HFFc6 (cell line): Measurements from ENCODE around the gene NPPC. TPM values are rescaled to one million over a fixed set of nuclear protein-coding genes. Genes with fewer than 3 reads are reported as not detected.
"Not testable (repeated sequence)": the region's sequence is repeated elsewhere in the genome, so short reads cannot be mapped to it uniquely, and the experiment has no call there.

Experiments
- DNase-seq: peaks from one replicate; pipeline ENCODE4 v3.0.0-alpha.2; 2018
- H3K27ac Mint-ChIP-seq: 2 replicates; pipeline ENCODE4 v1.8.0; 2020; ENCODE audit warnings: mild to moderate bottlenecking, mixed read lengths
- H3K27me3 Mint-ChIP-seq: 2 replicates; pipeline ENCODE4 v1.8.0; 2021; ENCODE audit warnings: mild to moderate bottlenecking, moderate library complexity, mixed read lengths; ENCODE audit not compliant: insufficient read depth
- H3K36me3 Mint-ChIP-seq: 2 replicates; pipeline ENCODE4 v1.8.0; 2021; ENCODE audit warnings: low read depth, mixed read lengths
- H3K4me1 Mint-ChIP-seq: 2 replicates; pipeline ENCODE4 v1.8.0; 2020; ENCODE audit warnings: low read depth, mixed read lengths
- H3K4me3 Mint-ChIP-seq: 2 replicates; pipeline ENCODE4 v1.8.0; 2020; ENCODE audit warnings: mild to moderate bottlenecking, moderate library complexity, mixed read lengths
- H3K9me3 Mint-ChIP-seq: 2 replicates; pipeline ENCODE4 v1.8.0; 2020; ENCODE audit warnings: mild to moderate bottlenecking, mixed read lengths
- total RNA-seq, 6 experiments: library from RNA; stranded (reverse); fragmentation: NEBNext Ultra II Directional; extraction: Animal tissue kit (Norgen Biotek cat#: 25700); gene quantifications; 2 replicates in 1 of 6; 3 replicates in 5 of 6; pipeline ENCODE4 v1.2.3, GENCODE V29; 2021
- TF ChIP-seq, protein P1 (sequence below): fragments of 200-600 bp; sonication (generic); IDR thresholded peaks from 2 replicates; pipeline ENCODE4 v1.5.0; 2021; ENCODE audit warnings: antibody characterized with exemption, mild to moderate bottlenecking

The NPPC gene
- total RNA-seq, 6 experiments from 2014 or later: not detected

DNA sequence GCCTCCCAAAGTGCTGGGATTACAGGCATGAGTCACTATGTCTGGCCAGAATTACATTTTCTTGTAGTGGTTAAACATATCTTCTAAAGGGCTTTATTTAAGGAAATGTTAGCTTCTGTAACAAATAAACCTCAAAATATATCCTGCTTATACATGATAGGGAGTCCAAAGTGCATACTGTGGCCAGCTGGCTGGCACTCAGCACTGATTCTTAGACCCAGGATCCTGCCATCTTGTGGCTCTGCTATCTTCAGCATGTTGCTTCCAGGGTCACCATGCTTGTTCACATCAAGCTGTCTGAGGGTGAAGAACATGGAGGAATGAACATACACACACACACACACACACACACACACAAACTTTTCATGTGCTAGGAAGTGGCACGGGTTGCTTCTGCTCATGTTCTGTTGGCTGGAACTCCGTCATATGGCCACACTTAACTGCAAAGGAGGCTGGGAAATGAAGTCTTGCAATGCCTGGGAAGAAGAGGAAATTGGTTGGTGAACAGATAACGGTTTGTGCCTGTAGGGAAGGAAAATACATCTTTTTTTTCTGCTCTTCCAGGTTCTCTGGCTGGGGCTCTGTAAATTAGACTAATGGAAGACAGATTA is 40.0 kb downstream of the NPPC start:
- H3K4me3 Mint-ChIP-seq: no peak overlapping the region
- H3K36me3 Mint-ChIP-seq: no peaks in the 10 kb centered on the region
- peaks cover 48% of the 10 kb centered on the region for H3K27me3 Mint-ChIP-seq
- DNase-seq: no peak
- H3K4me1 Mint-ChIP-seq: peaks cover 10% of the 10 kb centered on the region
- H3K27ac Mint-ChIP-seq: no peak overlapping the region
- TF ChIP-seq, protein P1, sequence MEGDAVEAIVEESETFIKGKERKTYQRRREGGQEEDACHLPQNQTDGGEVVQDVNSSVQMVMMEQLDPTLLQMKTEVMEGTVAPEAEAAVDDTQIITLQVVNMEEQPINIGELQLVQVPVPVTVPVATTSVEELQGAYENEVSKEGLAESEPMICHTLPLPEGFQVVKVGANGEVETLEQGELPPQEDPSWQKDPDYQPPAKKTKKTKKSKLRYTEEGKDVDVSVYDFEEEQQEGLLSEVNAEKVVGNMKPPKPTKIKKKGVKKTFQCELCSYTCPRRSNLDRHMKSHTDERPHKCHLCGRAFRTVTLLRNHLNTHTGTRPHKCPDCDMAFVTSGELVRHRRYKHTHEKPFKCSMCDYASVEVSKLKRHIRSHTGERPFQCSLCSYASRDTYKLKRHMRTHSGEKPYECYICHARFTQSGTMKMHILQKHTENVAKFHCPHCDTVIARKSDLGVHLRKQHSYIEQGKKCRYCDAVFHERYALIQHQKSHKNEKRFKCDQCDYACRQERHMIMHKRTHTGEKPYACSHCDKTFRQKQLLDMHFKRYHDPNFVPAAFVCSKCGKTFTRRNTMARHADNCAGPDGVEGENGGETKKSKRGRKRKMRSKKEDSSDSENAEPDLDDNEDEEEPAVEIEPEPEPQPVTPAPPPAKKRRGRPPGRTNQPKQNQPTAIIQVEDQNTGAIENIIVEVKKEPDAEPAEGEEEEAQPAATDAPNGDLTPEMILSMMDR: no peak
- no peaks in the 10 kb centered on the region; the same call in 1 of the 2 replicates for H3K9me3 Mint-ChIP-seq

DNA sequence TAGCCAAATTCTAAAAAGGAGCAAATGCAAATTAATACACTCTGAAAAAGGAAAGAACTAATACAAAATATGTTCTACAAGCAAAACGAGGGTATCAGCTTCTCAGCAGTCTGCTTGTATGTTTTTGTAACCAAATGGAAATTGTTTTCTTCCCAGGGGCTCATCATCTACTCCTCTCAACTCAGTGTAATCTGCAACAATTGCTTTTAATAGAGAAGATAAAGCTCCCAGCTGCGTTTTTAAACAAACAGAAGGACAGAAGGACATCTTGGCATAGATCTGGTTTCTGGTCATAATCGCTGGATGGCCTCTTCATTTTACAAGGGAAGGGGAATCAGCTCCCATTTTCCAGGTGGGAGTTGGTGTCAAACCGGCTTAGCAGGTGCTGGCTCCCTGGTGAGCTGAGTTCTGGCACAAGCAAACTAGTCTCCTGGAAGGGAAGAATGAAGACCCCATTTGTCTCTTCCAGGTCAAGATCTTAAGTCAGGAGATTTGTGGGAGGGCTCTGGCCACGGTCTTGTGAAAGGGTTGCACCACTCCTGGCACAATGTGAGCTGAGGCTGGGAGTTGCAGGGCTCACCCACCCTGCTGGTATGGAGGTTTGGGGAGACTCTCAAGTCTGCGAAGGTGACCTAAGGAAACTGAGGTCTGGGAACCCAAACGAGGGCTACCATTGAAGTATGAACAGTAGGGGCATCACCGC is 41.6 kb downstream of the NPPC start:
- H3K27me3 Mint-ChIP-seq: peaks cover 48% of the 10 kb centered on the region
- H3K4me3 Mint-ChIP-seq: no peak overlapping the region
- no peak for DNase-seq
- H3K27ac Mint-ChIP-seq: no peak overlapping the region
- TF ChIP-seq, protein P1: no peak
- H3K36me3 Mint-ChIP-seq: no peaks in the 10 kb centered on the region
- H3K4me1 Mint-ChIP-seq: peaks cover 10% of the 10 kb centered on the region
- H3K9me3 Mint-ChIP-seq: no peaks in the 10 kb centered on the region; the same call in 1 of the 2 replicates

DNA sequence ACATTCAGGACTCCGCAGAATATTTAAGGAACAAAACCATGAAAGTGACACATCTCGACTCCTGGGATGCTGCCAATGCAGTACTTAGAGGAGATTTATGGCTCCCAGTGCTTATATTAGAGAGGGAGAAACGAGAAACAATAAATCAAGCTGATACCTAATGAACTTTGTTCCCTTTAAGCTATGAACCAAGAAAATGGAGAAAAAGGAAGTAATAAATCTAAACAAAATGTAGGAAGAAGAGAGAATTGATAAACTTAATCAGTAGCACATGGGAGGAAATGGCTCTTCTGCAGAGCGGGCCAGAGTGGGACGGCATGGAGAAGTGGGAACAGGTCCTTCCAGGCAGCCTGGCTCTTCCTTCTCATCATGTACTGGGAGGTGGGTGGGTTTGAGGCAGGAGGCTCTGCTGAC is 42.7 kb downstream of the NPPC start:
- Mint-ChIP-seq H3K4me1 (peaks cover 10% of the 10 kb centered on the region), H3K9me3 (no peaks in the 10 kb centered on the region; the same call in 1 of the 2 replicates), H3K27me3 (peaks cover 44% of the 10 kb centered on the region), H3K27ac (no peak overlapping the region), H3K4me3 (no peak overlapping the region), H3K36me3 (no peaks in the 10 kb centered on the region)
- peak; percentile 21 for DNase-seq
- TF ChIP-seq, protein P1: no peak

DNA sequence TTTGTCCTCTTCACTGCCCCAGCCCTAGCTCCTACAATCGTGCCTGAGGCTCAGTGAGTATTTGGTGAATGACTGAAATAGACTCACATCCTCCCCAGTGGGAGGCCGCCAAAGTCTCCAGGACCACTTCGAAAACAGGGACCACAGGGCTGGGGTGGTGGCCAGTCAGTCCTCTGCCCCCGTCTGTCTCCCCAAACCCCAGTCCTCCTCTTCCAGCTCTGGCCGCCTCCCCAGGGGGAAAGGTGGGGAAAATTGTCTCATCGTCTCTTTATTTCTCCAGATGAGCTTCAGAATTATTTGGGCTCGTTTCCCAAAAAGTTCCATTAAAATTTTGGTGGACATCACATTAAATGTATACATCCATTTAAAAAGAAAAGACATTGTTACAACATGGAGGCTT is 43.5 kb downstream of the NPPC start:
- TF ChIP-seq, protein P1: no peak
- Mint-ChIP-seq H3K27me3 (peaks cover 36% of the 10 kb centered on the region), H3K4me1 (peaks cover 10% of the 10 kb centered on the region), H3K36me3 (no peaks in the 10 kb centered on the region), H3K4me3 (no peak overlapping the region), H3K9me3 (no peaks in the 10 kb centered on the region; the same call in 1 of the 2 replicates), H3K27ac (no peak overlapping the region)
- DNase-seq: no peak

DNA sequence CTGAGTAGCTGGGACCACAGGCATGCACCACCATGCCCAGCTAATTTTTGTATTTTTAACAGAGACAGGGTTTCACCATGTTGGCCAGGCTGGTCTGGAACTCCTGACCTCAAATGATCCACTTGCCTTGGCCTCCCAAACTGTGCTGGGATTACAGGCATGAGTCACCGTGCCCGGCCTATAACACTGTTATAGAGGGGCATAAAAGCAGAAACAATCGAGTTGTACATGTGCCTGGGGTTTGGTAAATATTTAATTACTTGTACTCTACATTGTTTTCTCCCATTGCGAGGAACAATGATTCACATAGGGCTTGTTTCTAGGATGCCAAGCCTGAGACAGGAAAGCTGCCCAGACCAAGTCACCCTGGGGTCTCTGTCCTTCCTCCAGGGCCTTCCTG is 45.8 kb downstream of the NPPC start:
- DNase-seq, H3K36me3 Mint-ChIP-seq, H3K4me1 Mint-ChIP-seq, H3K4me3 Mint-ChIP-seq, H3K27ac Mint-ChIP-seq, H3K9me3 Mint-ChIP-seq: not testable (repeated sequence)
- peaks cover 29% of the 10 kb centered on the region for H3K27me3 Mint-ChIP-seq

DNA sequence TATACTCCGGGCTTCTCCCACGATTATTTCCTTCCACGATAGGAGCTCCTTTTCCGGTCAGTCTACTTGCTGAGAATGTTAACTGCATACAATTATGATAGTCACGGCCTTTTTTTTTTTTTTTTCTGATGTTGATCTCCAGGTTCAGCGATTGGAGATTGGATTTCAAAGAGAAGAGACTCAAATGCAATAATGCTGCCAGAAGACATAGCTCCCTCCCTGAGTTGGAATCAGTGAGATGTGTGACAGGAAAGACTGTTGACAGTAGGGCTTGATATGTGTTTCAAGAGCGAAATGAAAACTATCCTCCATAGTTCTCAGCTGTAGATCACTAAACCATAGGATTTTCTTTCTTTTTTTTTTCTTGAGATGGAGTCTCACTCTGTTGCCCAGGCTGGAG is 47.0 kb downstream of the NPPC start:
- H3K36me3 Mint-ChIP-seq: no peaks in the 10 kb centered on the region
- no peak for DNase-seq
- no peak overlapping the region for H3K27ac Mint-ChIP-seq
- peaks cover 10% of the 10 kb centered on the region for H3K4me1 Mint-ChIP-seq
- peaks cover 23% of the 10 kb centered on the region for H3K27me3 Mint-ChIP-seq
- no peaks in the 10 kb centered on the region for H3K9me3 Mint-ChIP-seq
- H3K4me3 Mint-ChIP-seq: no peak overlapping the region
- TF ChIP-seq, protein P1: no peak
